Measurements from ENCODE around the gene CXCL11. TPM values are rescaled to one million over a fixed set of nuclear protein-coding genes. Genes with fewer than 3 reads are reported as not detected.
"Not testable (repeated sequence)": the region's sequence is repeated elsewhere in the genome, so short reads cannot be mapped to it uniquely, and the experiment has no call there.

The CXCL11 gene
- polyA plus RNA-seq, 2 of the 4 experiments (the other 2 are of a cell fraction) = not detected

DNA sequence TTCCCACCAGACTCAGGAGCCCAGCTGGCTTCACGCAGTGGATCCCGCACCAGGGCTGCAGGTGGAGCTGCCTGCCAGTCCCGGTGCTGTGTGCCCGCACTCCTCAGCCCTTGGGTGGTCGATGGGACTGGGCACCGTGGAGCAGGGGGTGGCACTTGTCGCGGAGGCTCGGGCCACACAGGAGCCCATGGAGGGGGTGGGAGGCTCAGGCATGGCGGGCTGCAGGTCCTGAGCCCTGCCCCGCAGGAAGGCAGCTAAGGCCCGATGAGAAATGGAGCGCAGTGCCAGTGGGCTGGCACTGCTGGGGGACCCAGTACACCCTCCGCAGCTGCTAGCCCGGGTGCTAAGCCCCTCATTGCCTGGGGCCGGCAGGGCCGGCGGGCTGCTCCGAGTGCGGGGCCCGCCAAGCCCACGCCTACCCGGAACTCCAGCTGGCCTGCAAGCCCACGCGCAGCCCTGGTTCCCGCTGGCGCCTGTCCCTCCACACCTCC lies 14.7 kb upstream of the CXCL11 start:
- ATAC-seq; FAIRE-seq; DNase-seq (ENCODE audit: low read depth in 1 of 2, low spot score in 1 of 2); H3K9me3 ChIP-seq; H3K4me1 ChIP-seq; H3K4me3 ChIP-seq; CTCF ChIA-PET; H3K4me2 ChIP-seq; POLR2A ChIA-PET; H3K27ac ChIP-seq: not testable (repeated sequence)
- WGBS (ENCODE audit: missing lambda C conversion rate) = 88% methylated on average over 5 of the region's 27 CpGs

DNA sequence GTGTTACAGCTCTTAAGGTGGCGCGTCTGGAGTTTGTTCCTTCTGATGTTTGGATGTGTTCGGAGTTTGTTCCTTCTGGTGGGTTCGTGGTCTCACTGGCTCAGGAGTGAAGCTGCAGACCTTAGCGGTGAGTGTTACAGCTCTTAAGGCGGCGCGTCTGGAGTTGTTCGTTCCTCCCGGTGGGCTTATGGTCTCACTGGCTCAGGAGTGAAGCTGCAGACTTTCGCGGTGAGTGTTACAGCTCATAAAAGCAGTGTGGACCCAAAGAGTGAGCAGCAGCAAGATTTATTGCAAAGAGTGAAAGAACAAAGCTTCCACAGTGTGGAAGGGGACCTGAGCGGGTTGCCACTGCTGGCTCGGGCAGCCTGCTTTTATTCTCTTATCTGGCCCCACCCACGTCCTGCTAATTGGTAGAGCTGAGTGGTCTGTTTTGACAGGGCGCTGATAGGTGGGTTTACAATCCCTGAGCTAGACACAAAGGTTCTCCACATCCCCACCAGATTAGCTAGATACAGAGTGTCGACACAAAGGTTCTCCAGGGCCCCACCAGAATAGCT lies 14.1 kb upstream of the CXCL11 start:
- not testable (repeated sequence) for H3K4me3 ChIP-seq; H3K27ac ChIP-seq; ATAC-seq; H3K4me1 ChIP-seq; FAIRE-seq; H3K9me3 ChIP-seq; DNase-seq (ENCODE audit: low read depth in 1 of 2, low spot score in 1 of 2); H3K4me2 ChIP-seq
- CTCF ChIA-PET = interaction anchor here (0.5 kb wide), 1 partner anchor 1673 kb away, joined by 3 read pairs; no protein-coding TSS in a partner anchor
- 69% methylated on average over 15 of the region's 17 CpGs for WGBS (ENCODE audit: missing lambda C conversion rate)
- POLR2A ChIA-PET = interaction anchor here (0.6 kb wide), 1 partner anchor 899 kb away, joined by 3 read pairs; no protein-coding TSS in a partner anchor

DNA sequence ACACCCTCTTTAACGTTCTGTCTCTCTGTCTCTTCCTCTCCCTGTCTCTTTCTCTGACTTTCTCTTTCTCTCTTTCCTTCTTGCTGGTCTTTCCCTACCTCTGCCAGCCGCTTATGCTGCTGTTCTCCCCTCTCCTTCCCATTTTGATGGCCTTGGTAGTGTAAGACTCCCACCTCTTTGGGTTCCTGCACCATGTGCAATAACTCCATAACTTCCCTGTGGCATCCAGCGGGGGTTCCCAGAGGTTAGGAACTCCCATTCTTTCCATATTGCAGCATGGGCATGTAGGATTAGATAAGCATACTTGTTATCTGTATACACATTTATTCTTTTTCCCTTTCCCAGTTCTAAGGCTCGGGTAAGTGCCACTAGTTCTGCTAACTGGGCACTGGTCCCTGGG lies 8.8 kb upstream of the CXCL11 start:
- H3K4me1 ChIP-seq; H3K9me3 ChIP-seq; DNase-seq (ENCODE audit: low read depth in 1 of 2, low spot score in 1 of 2); POLR2A ChIA-PET; FAIRE-seq; H3K4me3 ChIP-seq; ATAC-seq; H3K27ac ChIP-seq; H3K4me2 ChIP-seq; CTCF ChIA-PET: not testable (repeated sequence)
- WGBS (ENCODE audit: missing lambda C conversion rate) = 25% methylated on average over 4 of the region's 4 CpGs

GRCh38 chr4:76043306-76043705 lies 7.4 kb upstream of the CXCL11 start:
- WGBS (ENCODE audit: missing lambda C conversion rate) = 95% methylated on average over 4 of the region's 18 CpGs
- POLR2A ChIA-PET; DNase-seq (ENCODE audit: low read depth in 1 of 2, low spot score in 1 of 2); H3K9me3 ChIP-seq; ATAC-seq; FAIRE-seq; H3K4me1 ChIP-seq; H3K4me3 ChIP-seq; H3K4me2 ChIP-seq; H3K27ac ChIP-seq; CTCF ChIA-PET: not testable (repeated sequence)

DNA sequence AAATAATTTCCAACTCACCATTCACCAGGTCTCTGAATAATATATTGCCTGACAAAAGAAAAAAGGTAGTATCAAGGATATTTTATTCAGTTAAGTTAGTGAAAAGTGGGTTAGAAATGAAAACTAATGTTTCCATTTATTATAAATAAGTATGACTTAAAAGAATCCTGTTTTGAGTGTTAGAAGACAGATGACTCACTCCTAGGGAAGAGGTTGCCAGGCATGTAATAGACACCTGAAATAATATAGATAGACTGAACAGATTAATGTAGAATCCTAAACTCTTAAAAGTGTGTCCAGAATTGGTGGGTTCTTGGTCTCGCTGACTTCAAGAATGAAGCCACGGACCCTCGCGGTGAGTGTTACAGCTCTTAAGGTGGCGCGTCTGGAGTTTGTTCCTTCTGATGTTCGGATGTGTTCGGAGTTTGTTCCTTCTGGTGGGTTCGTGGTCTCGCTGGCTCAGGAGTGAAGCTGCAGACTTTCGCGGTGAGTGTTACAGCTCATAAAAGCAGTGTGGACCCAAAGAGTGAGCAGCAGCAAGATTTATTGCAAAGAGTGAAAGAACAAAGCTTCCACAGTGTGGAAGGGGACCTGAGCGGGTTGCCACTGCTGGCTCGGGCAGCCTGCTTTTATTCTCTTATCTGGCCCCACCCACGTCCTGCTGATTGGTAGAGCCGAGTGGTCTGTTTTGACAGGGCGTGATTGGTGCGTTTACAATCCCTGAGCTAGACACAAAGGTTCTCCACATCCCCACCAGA lies 6.5 kb upstream of the CXCL11 start:
- H3K4me2 ChIP-seq; DNase-seq (ENCODE audit: low read depth in 1 of 2, low spot score in 1 of 2); H3K9me3 ChIP-seq; CTCF ChIA-PET; H3K4me3 ChIP-seq; ATAC-seq; FAIRE-seq; H3K4me1 ChIP-seq; H3K27ac ChIP-seq; POLR2A ChIA-PET: not testable (repeated sequence)
- 81% methylated on average over 16 of the region's 18 CpGs for WGBS (ENCODE audit: missing lambda C conversion rate)

- TF ChIP-seq, protein P1, sequence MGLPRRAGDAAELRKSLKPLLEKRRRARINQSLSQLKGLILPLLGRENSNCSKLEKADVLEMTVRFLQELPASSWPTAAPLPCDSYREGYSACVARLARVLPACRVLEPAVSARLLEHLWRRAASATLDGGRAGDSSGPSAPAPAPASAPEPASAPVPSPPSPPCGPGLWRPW (IDR thresholded peaks at IDR 0.05) = no peak
- TF ChIP-seq RNF2 (IDR thresholded peaks at IDR 0.05; ENCODE audit: borderline replicate concordance, low read depth) = no peak
- TF ChIP-seq ESRRA (IDR thresholded peaks at IDR 0.05; ENCODE audit: borderline replicate concordance, low read length) = no peak
- no peak for TF ChIP-seq ZC3H11A (IDR thresholded peaks at IDR 0.05)
- TF ChIP-seq TFCP2L1 (CRISPR knock-in tag; IDR thresholded peaks at IDR 0.05) = no peak
- TF ChIP-seq, protein P2, sequence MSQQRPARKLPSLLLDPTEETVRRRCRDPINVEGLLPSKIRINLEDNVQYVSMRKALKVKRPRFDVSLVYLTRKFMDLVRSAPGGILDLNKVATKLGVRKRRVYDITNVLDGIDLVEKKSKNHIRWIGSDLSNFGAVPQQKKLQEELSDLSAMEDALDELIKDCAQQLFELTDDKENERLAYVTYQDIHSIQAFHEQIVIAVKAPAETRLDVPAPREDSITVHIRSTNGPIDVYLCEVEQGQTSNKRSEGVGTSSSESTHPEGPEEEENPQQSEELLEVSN (IDR thresholded peaks at IDR 0.05; ENCODE audit: borderline replicate concordance, low read depth) = no peak
- no peak for TF ChIP-seq PBX3 (IDR thresholded peaks at IDR 0.05)
- TF ChIP-seq EHMT2 (IDR thresholded peaks at IDR 0.05; ENCODE audit: low read depth) = no peak
- no peak for TF ChIP-seq HDAC2 (IDR thresholded peaks at IDR 0.05)
- no peak for TF ChIP-seq HOXA7 (CRISPR knock-in tag; IDR thresholded peaks at IDR 0.05)
- no peak for TF ChIP-seq CEBPB (IDR thresholded peaks at IDR 0.05)
- Histone ChIP-seq H3K4me1 (no peaks in the 10 kb centered on the region), H3K27ac (no peak overlapping the region), H3K4me2 (no peak overlapping the region), H3K9me3 (no peaks in the 10 kb centered on the region), H3K4me3 (no peak overlapping the region)
- ChIA-PET POLR2A (no interaction called here), CTCF (interaction anchor here (1.1 kb wide), 1 partner anchor 42 kb away, joined by 4 read pairs; no protein-coding TSS in a partner anchor)
- 82% methylated on average over 3 of the region's 3 CpGs for WGBS (ENCODE audit: missing lambda C conversion rate)
- FAIRE-seq (no peak), DNase-seq (ENCODE audit: low read depth in 1 of 2, low spot score in 1 of 2) (no peak), ATAC-seq (no peak)
Measured at GRCh38 chr4:76036855-76037254, 985 bp upstream of the CXCL11 start.

All from A549 (cell line).